Activated T-helper 1 cell treated with anti-CD3 and anti-CD28 coated beads, Interleukin-12 subunit alpha, Interleukin-12 subunit beta, Interleukin-2, Interleukin-4 antibody, amounts not matched to agents 30 ng/mL and 10 ng/mL and 1 ng/mL, durations not matched to agents 14 hours and 24 hours and 36 hours (primary cell): ENCODE data around the gene TUG1. TPM values are rescaled to one million over a fixed set of nuclear protein-coding genes. Genes with fewer than 3 reads are reported as not detected.

Experiments
- DNase-seq: peaks from one replicate; pipeline ENCODE4 v3.0.0; 2021; ENCODE audit warnings: low spot score
- H3K27ac Mint-ChIP-seq: one replicate; pipeline ENCODE4 v1.8.0; 2021; ENCODE audit warnings: mild to moderate bottlenecking, mixed read lengths
- H3K27me3 Mint-ChIP-seq: one replicate; pipeline ENCODE4 v1.8.0; 2022; ENCODE audit warnings: mild to moderate bottlenecking, moderate library complexity, mixed read lengths; ENCODE audit not compliant: insufficient read depth
- H3K36me3 Mint-ChIP-seq: one replicate; pipeline ENCODE4 v1.8.0; 2021; ENCODE audit warnings: low read depth, mixed read lengths
- H3K4me1 Mint-ChIP-seq: one replicate; pipeline ENCODE4 v1.8.0; 2021; ENCODE audit warnings: low read depth, mixed read lengths
- H3K4me3 Mint-ChIP-seq: one replicate; pipeline ENCODE4 v1.8.0; 2021; ENCODE audit warnings: mild to moderate bottlenecking, moderate library complexity, mixed read lengths
- H3K9me3 Mint-ChIP-seq: one replicate; pipeline ENCODE4 v1.8.0; 2021; ENCODE audit warnings: mixed read lengths
- intact Hi-C: fragments of 100-400 bp; cut with micrococcal nuclease; formaldehyde crosslinking; loops from one replicate; pipeline ENCODE4 v1.15.1; 2024
- total RNA-seq: library from RNA; stranded (reverse); gene quantifications from 2 replicates; pipeline ENCODE4 v1.2.3, GENCODE V29; 2022

TUG1 gene
- 68.0 and 71.3 TPM in 2 replicates for total RNA-seq

DNA sequence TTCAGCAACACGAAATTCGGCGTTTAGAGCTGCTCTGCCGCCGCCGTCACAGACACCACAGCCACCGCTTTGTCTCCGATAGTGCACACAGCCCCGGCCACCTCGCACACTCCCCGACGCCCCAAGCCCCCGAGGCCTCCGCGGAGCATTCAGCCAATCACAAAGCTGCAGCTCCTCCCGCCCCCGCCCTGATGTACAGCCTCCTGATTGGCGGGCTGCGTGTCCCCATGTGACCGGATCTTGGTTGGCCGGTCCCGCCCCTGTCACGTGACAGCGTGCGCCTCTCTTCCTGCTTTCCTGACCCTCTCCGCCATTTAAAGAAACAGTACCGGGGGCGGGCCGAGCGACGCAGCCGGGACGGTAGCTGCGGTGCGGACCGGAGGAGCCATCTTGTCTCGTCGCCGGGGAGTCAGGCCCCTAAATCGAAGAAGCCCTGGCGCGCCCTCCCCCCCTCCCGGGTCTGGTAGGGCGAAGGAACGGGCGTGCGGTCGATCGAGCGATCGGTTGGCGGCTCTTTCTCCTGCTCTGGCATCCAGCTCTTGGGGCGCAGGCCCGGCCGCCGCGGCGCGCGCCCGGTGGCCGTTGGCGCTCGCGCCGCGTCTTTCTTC, at the start of gene TUG1:
Gene TUG1, plus strand, starts transcription at position 342 of the 608 bp plus-strand sequence.
- Mint-ChIP-seq H3K27ac (peak within 1 kb of the TSS; percentile 96), H3K9me3 (peaks cover 29% of the 10 kb centered on the region), H3K4me3 (peak within 1 kb of the TSS; percentile 91), H3K36me3 (peaks cover 72% of the 10 kb centered on the region), H3K27me3 (no peaks in the 10 kb centered on the region), H3K4me1 (peaks cover 65% of the 10 kb centered on the region)
- peak; percentile 97 for DNase-seq
- intact Hi-C loops, result loop anchor here (10.0 kb wide), 2 partner anchors 246 to 426 kb away; partner anchors contain the start of genes DRG1 and LIMK2

DNA sequence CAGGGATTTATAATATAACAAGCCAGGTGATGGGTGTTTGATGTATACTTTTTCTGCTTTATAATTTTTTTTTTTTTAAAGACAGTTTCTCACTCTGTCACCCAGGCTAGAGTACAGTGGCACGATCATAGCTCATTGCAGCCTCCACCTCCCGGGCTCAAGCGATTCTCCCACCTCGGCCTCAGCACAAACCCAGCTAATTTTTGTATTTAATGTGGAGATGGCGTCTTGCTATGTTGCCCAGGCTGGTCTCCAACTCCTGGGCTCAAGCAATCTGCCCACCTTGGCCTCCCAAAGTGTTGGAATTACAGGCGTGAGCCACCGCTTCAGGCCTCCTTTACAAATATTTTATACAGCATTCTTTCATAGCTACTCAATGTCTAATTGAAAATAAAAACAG, 49.1 kb upstream of the TUG1 start:
- Mint-ChIP-seq H3K27me3 (no peaks in the 10 kb centered on the region), H3K36me3 (peaks cover 12% of the 10 kb centered on the region), H3K4me3 (no peak overlapping the region), H3K27ac (no peak overlapping the region), H3K9me3 (no peaks in the 10 kb centered on the region), H3K4me1 (peaks cover 23% of the 10 kb centered on the region)
- intact Hi-C loops, result loop anchor here (1.0 kb wide), 3 partner anchors 118 to 286 kb away; no protein-coding TSS in a partner anchor
- DNase-seq, result no peak

DNA sequence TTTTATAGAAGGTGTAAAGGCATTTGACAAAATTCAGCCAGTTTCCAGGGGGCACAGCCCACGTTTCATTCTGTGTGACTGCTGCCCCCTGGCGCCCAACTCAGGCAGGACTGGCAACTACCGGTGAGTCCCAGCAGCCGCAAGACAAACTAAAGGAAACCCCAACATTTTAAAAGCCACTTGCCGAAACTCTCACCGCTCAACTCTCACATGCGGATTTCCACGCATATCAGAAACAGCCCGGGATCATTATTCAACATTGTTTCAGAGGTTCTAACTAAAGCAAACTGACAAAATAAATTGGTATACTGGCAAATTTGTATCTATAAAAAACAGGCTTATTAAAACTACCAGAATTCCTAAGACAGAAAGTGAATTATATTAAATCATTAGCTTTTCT, 48.7 kb upstream of the TUG1 start:
- Mint-ChIP-seq H3K27ac (peak overlapping the region; percentile 9), H3K9me3 (no peaks in the 10 kb centered on the region), H3K27me3 (no peaks in the 10 kb centered on the region), H3K36me3 (peaks cover 14% of the 10 kb centered on the region), H3K4me3 (peak overlapping the region; percentile 64), H3K4me1 (peaks cover 23% of the 10 kb centered on the region)
- intact Hi-C loops, result loop anchor here (1.0 kb wide), 3 partner anchors 118 to 286 kb away; no protein-coding TSS in a partner anchor
- peak; percentile 69 for DNase-seq

DNA sequence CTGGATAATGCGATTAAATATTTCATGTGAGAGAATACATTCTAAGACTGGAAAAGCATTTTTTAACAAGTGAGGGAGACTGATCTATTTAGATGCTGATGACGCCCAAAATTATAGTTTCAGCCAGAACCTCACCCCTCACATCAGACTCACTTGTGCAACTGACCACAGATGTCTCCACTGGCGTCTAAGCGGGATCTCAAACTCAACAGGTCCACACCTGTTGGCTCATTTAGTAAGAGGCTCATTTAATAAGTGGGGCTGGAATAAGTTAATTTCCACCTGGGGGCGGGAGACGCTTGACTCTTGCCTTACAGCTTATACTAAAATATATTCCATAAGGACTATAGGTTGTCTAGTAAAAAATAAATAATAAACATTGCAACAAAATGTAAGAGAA, 48.0 kb upstream of the TUG1 start:
- Mint-ChIP-seq H3K36me3 (peaks cover 14% of the 10 kb centered on the region), H3K4me3 (peak overlapping the region; percentile 79), H3K27me3 (no peaks in the 10 kb centered on the region), H3K9me3 (no peaks in the 10 kb centered on the region), H3K4me1 (peaks cover 23% of the 10 kb centered on the region), H3K27ac (no peak overlapping the region)
- intact Hi-C loops, result no loop called here
- no peak for DNase-seq

DNA sequence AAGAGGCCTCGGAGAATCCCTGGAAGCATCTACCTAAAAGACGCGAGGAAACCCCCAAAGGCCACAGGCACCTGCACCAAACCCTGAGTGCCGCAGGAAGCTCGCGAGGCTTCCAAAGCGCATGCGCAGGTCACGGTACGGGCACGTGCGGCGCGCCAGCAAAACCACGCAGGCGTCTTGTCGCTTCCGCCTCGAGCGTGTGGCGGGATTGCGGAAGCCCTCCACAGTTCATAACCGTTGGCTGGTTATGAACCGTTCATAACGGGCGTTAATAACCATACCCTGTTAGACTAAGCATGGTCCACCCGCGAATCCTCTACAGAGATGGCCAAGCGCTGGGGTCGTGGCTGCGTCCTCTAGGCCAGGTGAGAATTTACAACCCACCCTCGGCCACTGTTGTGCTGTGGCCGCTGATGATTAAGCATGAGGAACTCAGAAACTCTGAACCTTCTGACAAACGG, 46.9 kb upstream of the TUG1 start:
- peaks cover 18% of the 10 kb centered on the region for H3K36me3 Mint-ChIP-seq

DNA sequence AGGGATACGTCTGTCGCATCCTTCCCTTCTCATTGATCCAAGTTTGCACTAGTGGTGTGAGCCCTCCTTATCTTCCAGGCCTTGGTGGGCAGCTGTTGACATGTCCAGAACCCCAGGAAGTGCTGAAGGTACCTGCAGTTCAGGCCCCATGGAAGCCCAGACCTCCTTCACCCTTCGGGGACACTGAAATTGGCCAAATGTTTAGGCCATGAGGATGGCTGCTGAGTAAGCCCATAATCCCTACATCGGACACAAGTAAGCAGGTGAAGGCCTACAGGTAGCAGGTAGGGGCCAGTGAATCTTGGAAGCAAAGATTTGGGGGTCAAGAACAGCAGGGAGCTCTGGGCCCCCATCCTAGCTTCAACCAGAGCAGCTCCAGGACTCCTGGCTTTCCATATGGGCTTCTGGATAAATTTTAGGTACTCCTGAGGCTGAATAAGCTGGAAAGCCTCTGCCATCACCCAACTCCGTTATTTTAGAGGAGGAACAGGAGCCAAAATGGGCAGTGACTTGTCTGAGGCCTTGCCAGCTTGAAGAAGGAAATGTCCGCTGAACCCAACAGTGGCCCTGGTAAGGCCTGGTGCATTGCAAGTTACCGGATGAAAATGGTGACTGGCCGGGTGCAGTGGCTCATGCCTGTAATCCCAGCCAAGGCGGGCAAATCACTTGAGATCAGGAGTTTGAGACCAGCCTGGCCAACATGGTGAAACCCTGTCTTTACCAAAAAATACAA, 45.7 kb upstream of the TUG1 start:
- no peaks in the 10 kb centered on the region for H3K27me3 Mint-ChIP-seq
- H3K27ac Mint-ChIP-seq, result no peak overlapping the region
- DNase-seq, result no peak
- H3K9me3 Mint-ChIP-seq, result no peaks in the 10 kb centered on the region
- intact Hi-C loops, result no loop called here
- H3K36me3 Mint-ChIP-seq, result peaks cover 26% of the 10 kb centered on the region
- H3K4me3 Mint-ChIP-seq, result no peak overlapping the region
- peaks cover 23% of the 10 kb centered on the region for H3K4me1 Mint-ChIP-seq

More for the DNA sequence above, 46.9 kb upstream of the TUG1 start:
- Mint-ChIP-seq H3K27ac (peak overlapping the region; percentile 67), H3K9me3 (no peaks in the 10 kb centered on the region), H3K27me3 (no peaks in the 10 kb centered on the region), H3K4me1 (peaks cover 23% of the 10 kb centered on the region), H3K4me3 (peak overlapping the region; percentile 79)
- DNase-seq, result peak; percentile 80
- intact Hi-C loops, result loop anchor here (1.0 kb wide), 1 partner anchor 162 kb away; no protein-coding TSS in a partner anchor

DNA sequence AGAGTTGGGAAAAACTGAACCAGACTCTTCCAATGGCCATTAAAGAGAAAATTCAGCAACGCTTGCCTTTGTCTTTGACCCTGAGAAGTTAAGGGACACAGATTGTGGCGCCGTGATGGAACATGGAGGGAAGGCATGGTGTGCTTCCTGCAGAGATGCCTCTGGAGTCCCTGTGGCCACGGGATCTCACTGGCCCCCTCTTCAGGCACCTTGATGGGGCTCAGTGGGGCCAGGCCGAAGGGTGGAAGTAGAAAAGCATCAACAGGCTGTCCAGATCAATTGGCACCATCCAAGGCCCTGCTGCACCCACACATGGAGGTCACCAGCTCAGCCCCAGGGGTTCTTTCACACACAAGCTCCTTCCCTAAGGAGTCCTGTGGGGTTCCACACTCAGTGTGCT, 43.4 kb upstream of the TUG1 start:
- Mint-ChIP-seq H3K36me3 (peaks cover 36% of the 10 kb centered on the region), H3K9me3 (no peaks in the 10 kb centered on the region), H3K27ac (no peak overlapping the region), H3K27me3 (no peaks in the 10 kb centered on the region), H3K4me3 (no peak overlapping the region), H3K4me1 (peaks cover 18% of the 10 kb centered on the region)
- DNase-seq, result no peak
- intact Hi-C loops, result no loop called here

DNA sequence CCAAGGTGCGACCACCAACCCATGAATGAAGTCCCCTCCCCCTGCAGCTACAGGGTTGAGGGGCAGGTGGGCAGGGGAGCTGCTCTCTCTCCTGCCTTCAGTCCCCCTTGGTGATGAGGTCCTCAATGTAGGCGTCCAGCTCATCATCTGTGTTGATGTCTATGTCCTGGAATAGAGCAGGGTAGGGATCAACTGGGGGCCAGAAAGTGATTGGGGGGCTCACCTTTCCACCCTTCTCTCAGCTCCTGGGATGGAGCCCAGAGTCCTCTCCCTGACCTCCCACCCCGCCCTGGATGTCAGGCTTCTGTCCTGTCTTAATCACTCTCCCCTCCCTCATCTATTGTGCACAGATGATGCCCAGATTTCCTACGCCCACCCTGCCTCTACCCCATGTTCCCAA, 42.4 kb upstream of the TUG1 start:
- no peak for DNase-seq
- intact Hi-C loops, result no loop called here
- H3K4me3 Mint-ChIP-seq, result no peak overlapping the region
- peaks cover 8% of the 10 kb centered on the region for H3K4me1 Mint-ChIP-seq
- H3K9me3 Mint-ChIP-seq, result no peaks in the 10 kb centered on the region
- H3K27ac Mint-ChIP-seq, result no peak overlapping the region
- peaks cover 42% of the 10 kb centered on the region for H3K36me3 Mint-ChIP-seq
- no peaks in the 10 kb centered on the region for H3K27me3 Mint-ChIP-seq

DNA sequence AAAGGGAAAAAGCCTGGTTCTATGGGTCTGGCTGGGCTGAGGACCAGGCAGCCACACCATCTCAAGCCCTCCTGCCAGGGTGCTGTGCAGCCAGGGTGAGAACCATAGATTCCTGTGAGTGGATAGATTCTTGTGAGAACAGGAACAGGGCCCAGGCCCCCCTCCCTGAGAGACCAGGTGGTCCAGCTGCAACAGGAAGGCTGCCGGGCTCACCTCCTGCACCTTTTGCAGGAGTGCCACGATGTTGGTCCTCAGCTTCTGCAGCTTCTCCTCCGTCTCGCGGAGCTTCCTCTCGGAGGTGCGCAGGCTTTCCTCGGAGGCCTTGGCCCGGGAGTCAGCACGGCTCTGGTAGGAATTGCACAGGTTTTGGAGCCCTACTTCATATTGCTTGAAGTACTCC, 41.3 kb upstream of the TUG1 start:
- intact Hi-C loops, result no loop called here
- Mint-ChIP-seq H3K4me3 (no peak overlapping the region), H3K36me3 (peaks cover 47% of the 10 kb centered on the region), H3K27me3 (no peaks in the 10 kb centered on the region), H3K9me3 (no peaks in the 10 kb centered on the region), H3K4me1 (no peaks in the 10 kb centered on the region), H3K27ac (no peak overlapping the region)
- no peak for DNase-seq

DNA sequence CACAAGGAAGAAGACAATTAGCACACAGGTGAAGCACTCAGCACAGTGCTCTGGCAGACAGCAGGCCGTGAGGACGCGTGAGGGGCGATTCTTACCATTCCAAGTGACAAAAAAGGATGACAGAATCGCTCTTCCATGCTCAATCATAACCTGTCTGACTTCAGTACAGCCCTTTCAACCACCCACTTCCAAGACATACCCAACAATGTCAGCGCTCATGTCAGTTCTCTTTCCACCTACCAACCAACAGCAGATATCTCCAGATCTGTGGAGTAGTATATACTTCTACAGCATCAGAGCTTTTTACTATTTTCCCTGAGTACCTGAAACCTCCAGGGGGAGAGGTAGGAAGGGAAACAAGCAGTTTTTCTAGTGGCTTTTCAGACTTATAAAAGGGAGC, 40.7 kb upstream of the TUG1 start:
- Mint-ChIP-seq H3K9me3 (no peaks in the 10 kb centered on the region), H3K27ac (no peak overlapping the region), H3K36me3 (peaks cover 51% of the 10 kb centered on the region), H3K4me1 (no peaks in the 10 kb centered on the region), H3K27me3 (no peaks in the 10 kb centered on the region), H3K4me3 (no peak overlapping the region)
- intact Hi-C loops, result no loop called here
- DNase-seq, result no peak

DNA sequence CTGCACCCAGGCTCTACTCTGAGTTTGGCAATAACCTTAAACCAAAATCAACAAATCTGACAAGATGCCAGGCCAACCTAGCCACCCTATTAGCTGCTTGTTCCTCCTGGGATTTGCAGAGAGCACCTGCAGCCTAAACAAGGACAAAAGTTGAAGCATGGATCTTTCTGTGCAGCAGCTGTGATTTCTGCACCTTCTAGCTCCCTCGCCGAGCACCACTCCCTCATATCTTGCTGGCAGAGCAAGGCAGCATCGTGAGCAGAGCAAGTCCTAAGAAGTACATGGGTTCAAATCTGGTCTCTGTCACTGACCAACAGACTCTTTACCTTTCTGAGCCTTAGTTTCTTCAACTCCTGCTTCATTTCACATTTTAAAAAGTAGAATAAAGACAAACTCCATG, 38.8 kb upstream of the TUG1 start:
- Mint-ChIP-seq H3K27me3 (no peaks in the 10 kb centered on the region), H3K27ac (no peak overlapping the region), H3K9me3 (no peaks in the 10 kb centered on the region), H3K4me1 (no peaks in the 10 kb centered on the region), H3K4me3 (no peak overlapping the region), H3K36me3 (peaks cover 51% of the 10 kb centered on the region)
- intact Hi-C loops, result no loop called here
- DNase-seq, result no peak

DNA sequence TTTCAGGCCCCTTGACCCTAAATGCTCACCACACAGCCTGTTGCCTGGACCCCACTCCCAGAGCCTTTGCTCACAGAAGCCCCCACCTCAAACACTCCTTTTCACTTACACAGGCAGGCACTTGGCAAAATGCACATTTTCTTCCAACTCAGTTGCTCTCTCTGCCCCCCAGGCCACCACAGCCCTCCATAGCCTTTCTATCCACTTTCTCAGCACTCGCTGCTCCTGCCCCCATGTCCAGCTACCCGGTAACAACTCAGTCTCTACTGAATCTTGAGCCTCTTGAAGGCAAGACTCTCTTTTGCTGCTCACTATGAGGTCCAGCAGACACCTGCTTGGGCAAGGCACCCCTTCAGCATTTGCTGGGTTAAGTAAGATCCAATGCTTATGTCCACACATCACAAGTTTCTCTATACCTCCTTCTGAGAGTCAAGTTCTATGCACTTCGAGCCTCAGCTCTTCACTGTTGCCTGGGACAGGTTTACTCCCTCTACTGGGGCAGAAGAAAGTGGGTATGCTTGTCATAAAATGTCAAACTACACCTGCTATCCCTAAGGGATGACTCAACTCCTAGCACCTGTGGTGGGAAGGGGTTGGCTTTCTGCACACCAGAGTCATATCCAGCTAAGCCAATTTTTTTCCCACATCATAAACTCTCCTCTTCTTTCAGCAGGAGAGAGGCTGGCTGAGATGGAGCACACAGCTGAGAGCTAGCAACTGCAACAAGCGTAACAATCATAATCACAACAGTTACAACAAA, 37.3 kb upstream of the TUG1 start:
- peaks cover 63% of the 10 kb centered on the region for H3K36me3 Mint-ChIP-seq

DNA sequence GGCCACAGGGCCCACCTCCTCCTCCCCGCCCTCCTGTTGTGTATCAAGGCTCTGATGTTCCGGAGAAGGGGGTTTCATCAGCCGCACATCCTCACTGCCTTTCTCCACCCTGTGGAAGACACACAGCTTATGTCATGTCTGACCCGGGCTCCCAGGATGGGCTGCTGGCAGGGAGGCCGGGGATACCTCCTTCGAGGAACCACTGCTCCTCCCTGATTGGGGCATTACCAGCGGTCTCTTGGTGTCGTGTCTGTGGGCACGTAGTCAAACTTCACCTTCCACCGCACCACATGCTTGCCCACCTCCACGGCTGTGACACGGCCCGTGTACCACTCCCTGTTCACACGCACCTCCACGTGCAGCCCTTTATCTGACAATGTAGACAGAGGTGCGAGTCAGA, 36.4 kb upstream of the TUG1 start:
- Mint-ChIP-seq H3K27ac (no peak overlapping the region), H3K27me3 (no peaks in the 10 kb centered on the region), H3K4me1 (no peaks in the 10 kb centered on the region), H3K9me3 (no peaks in the 10 kb centered on the region), H3K4me3 (no peak overlapping the region), H3K36me3 (peaks cover 60% of the 10 kb centered on the region)
- intact Hi-C loops, result no loop called here
- no peak for DNase-seq

More for the DNA sequence above, 37.3 kb upstream of the TUG1 start:
- H3K27ac Mint-ChIP-seq, result no peak overlapping the region
- DNase-seq, result no peak
- H3K4me1 Mint-ChIP-seq, result no peaks in the 10 kb centered on the region
- no peak overlapping the region for H3K4me3 Mint-ChIP-seq
- H3K27me3 Mint-ChIP-seq, result no peaks in the 10 kb centered on the region
- intact Hi-C loops, result no loop called here
- no peaks in the 10 kb centered on the region for H3K9me3 Mint-ChIP-seq
